Neural progenitor cell (in vitro differentiated cells): Measurements from ENCODE around the gene POR. TPM values are rescaled to one million over a fixed set of nuclear protein-coding genes. Genes with fewer than 3 reads are reported as not detected.

Experiments
- DNase-seq: peaks from one replicate; pipeline ENCODE4 v3.0.0-alpha.2; 2016; ENCODE audit warnings: low spot score
- H2AFZ ChIP-seq: fragments of 200-600 bp; sonication (generic); replicated peaks from 2 replicates; pipeline ENCODE4 v1.6.1; 2016; ENCODE audit warnings: antibody characterized with exemption
- H3F3A ChIP-seq: fragments of 200-600 bp; sonication (generic); 2 replicates; pipeline ENCODE4 v1.6.1; 2016; ENCODE audit warnings: antibody characterized with exemption, low read depth
- H3K27ac ChIP-seq: fragments of 200-600 bp; sonication (generic); 2 replicates; pipeline ENCODE4 v1.5.1; 2016; ENCODE audit warnings: mild to moderate bottlenecking
- H3K27me3 ChIP-seq: fragments of 200-600 bp; sonication (generic); 2 replicates; pipeline ENCODE4 v1.6.1; 2016; ENCODE audit warnings: mild to moderate bottlenecking, moderate library complexity
- H3K36me3 ChIP-seq: fragments of 200-600 bp; sonication (generic); 2 replicates; pipeline ENCODE4 v1.5.1; 2016
- H3K4me1 ChIP-seq: fragments of 200-600 bp; sonication (generic); 2 replicates; pipeline ENCODE4 v1.6.1; 2016; ENCODE audit warnings: mixed run types
- H3K4me2 ChIP-seq: fragments of 200-600 bp; sonication (generic); 2 replicates; pipeline ENCODE4 v1.6.1; 2016
- H3K4me3 ChIP-seq: fragments of 200-600 bp; sonication (generic); 2 replicates; pipeline ENCODE4 v1.5.1; 2016
- H3K79me2 ChIP-seq: fragments of 200-600 bp; sonication (generic); 2 replicates; pipeline ENCODE4 v1.6.1; 2016; ENCODE audit warnings: low read depth
- H3K9ac ChIP-seq: fragments of 200-600 bp; sonication (generic); 2 replicates; pipeline ENCODE4 v1.6.1; 2016
- H3K9me3 ChIP-seq: fragments of 200-600 bp; sonication (generic); 2 replicates; pipeline ENCODE4 v1.5.1; 2016; ENCODE audit warnings: low read depth
- H4K20me1 ChIP-seq: fragments of 200-600 bp; sonication (generic); 2 replicates; pipeline ENCODE4 v1.6.1; 2016; ENCODE audit warnings: low read depth
- H3K27ac Mint-ChIP-seq: 3 replicates; pipeline ENCODE4 v1.8.0; 2021; ENCODE audit warnings: mixed read lengths
- H3K27me3 Mint-ChIP-seq: 2 replicates; pipeline ENCODE4 v1.8.0; 2022; ENCODE audit warnings: low read depth, mild to moderate bottlenecking, inconsistent platforms, moderate library complexity, mixed read lengths; ENCODE audit not compliant: insufficient read depth
- H3K36me3 Mint-ChIP-seq: 3 replicates; pipeline ENCODE4 v1.8.0; 2021; ENCODE audit warnings: mixed read lengths
- H3K4me1 Mint-ChIP-seq: 3 replicates; pipeline ENCODE4 v1.8.0; 2021; ENCODE audit warnings: mixed read lengths
- H3K4me3 Mint-ChIP-seq: 3 replicates; pipeline ENCODE4 v1.8.0; 2021; ENCODE audit warnings: mild to moderate bottlenecking, moderate library complexity, mixed read lengths
- H3K9me3 Mint-ChIP-seq: 3 replicates; pipeline ENCODE4 v1.8.0; 2020; ENCODE audit warnings: mixed read lengths
- CTCF ChIP-seq: fragments of 200-600 bp; sonication (generic); IDR thresholded peaks from 2 replicates; pipeline ENCODE4 v1.5.1; 2017; ENCODE audit warnings: antibody characterized with exemption, mild to moderate bottlenecking
- EZH2 ChIP-seq: fragments of 200-600 bp; sonication (generic); IDR thresholded peaks from 2 replicates; pipeline ENCODE4 v1.6.1; 2017; ENCODE audit warnings: antibody characterized with exemption, mild to moderate bottlenecking, moderate library complexity
- EZH2phosphoT487 ChIP-seq: fragments of 200-600 bp; sonication (generic); IDR thresholded peaks from 2 replicates; pipeline ENCODE4 v1.6.1; 2017; ENCODE audit warnings: antibody characterized with exemption
- total RNA-seq: library from RNA; depleted of rRNA; stranded (reverse); fragments of >200 nt; gene quantifications from 2 replicates; pipeline ENCODE4 v1.2.3, GENCODE V29; 2015; ENCODE audit warnings: low replicate concordance

Gene POR
- total RNA-seq, 1 donor from 2014 or later, result 38.6 TPM

GRCh38 chr7:75983471-75984129, 68.6 kb downstream of the POR start:
- peaks cover 6% of the 10 kb centered on the region for H3K27me3 Mint-ChIP-seq
- TF ChIP-seq EZH2phosphoT487 (no peak), CTCF (no peak), EZH2 (no peak)
- Histone ChIP-seq H3K4me1 (no peaks in the 10 kb centered on the region), H3K4me2 (no peak overlapping the region), H2AFZ (no peak overlapping the region), H3K27me3 (no peaks in the 10 kb centered on the region), H3K4me3 (no peak overlapping the region), H3K9ac (no peak overlapping the region), H3F3A (no peaks in the 10 kb centered on the region), H3K27ac (no peak overlapping the region), H3K79me2 (no peaks in the 10 kb centered on the region), H3K36me3 (no peaks in the 10 kb centered on the region), H3K9me3 (no peaks in the 10 kb centered on the region), H4K20me1 (no peaks in the 10 kb centered on the region)
- H3K27ac Mint-ChIP-seq, result no peak overlapping the region
- H3K4me3 Mint-ChIP-seq, result no peak overlapping the region
- H3K4me1 Mint-ChIP-seq, result peaks cover 6% of the 10 kb centered on the region
- H3K36me3 Mint-ChIP-seq, result peaks cover 18% of the 10 kb centered on the region
- H3K9me3 Mint-ChIP-seq, result no peaks in the 10 kb centered on the region
- no peak for DNase-seq

GRCh38 chr7:75984130-75985008, 69.4 kb downstream of the POR start:
- no peaks in the 10 kb centered on the region for H3K36me3 ChIP-seq

GRCh38 chr7:75985009-75985517, 70.1 kb downstream of the POR start:
- H3K27me3 Mint-ChIP-seq, result peaks cover 8% of the 10 kb centered on the region
- peaks cover 15% of the 10 kb centered on the region for H3K36me3 Mint-ChIP-seq
- Histone ChIP-seq H3K36me3 (no peaks in the 10 kb centered on the region), H3K9ac (no peak overlapping the region), H3K4me1 (peaks cover 6% of the 10 kb centered on the region), H3K4me3 (no peak overlapping the region), H3K27ac (no peak overlapping the region), H3K79me2 (no peaks in the 10 kb centered on the region), H3K27me3 (no peaks in the 10 kb centered on the region), H3K9me3 (no peaks in the 10 kb centered on the region), H4K20me1 (no peaks in the 10 kb centered on the region), H3K4me2 (no peak overlapping the region), H2AFZ (no peak overlapping the region), H3F3A (peaks cover 2% of the 10 kb centered on the region)
- no peak for TF ChIP-seq EZH2phosphoT487
- TF ChIP-seq EZH2, result no peak
- no peak for TF ChIP-seq CTCF
- H3K4me3 Mint-ChIP-seq, result no peak overlapping the region
- H3K27ac Mint-ChIP-seq, result no peak overlapping the region
- no peaks in the 10 kb centered on the region for H3K9me3 Mint-ChIP-seq
- H3K4me1 Mint-ChIP-seq, result peaks cover 8% of the 10 kb centered on the region
- DNase-seq, result no peak

More at GRCh38 chr7:75984130-75985008, 69.4 kb downstream of the POR start:
- no peak overlapping the region for H3K9ac ChIP-seq
- H3K9me3 Mint-ChIP-seq, result no peaks in the 10 kb centered on the region
- no peaks in the 10 kb centered on the region for H3K27me3 ChIP-seq
- peaks cover 3% of the 10 kb centered on the region for H3K4me1 Mint-ChIP-seq
- peaks cover 3% of the 10 kb centered on the region for H3K4me1 ChIP-seq
- DNase-seq, result no peak
- no peak overlapping the region for H3K4me2 ChIP-seq
- no peaks in the 10 kb centered on the region for H3K79me2 ChIP-seq
- peaks cover 15% of the 10 kb centered on the region for H3K36me3 Mint-ChIP-seq
- TF ChIP-seq CTCF (no peak), EZH2phosphoT487 (no peak), EZH2 (no peak)
- H3K4me3 Mint-ChIP-seq, result no peak overlapping the region
- no peaks in the 10 kb centered on the region for H4K20me1 ChIP-seq
- no peak overlapping the region for H3K27ac Mint-ChIP-seq
- no peak overlapping the region for H3K4me3 ChIP-seq
- H3K27me3 Mint-ChIP-seq, result peaks cover 6% of the 10 kb centered on the region
- H3K9me3 ChIP-seq, result no peaks in the 10 kb centered on the region
- H3K27ac ChIP-seq, result no peak overlapping the region
- H3F3A ChIP-seq, result no peaks in the 10 kb centered on the region
- no peak overlapping the region for H2AFZ ChIP-seq
